Medulla oblongata (tissue), 1 donor: ENCODE data around the gene PRKCA.
A peak's percentile ranks its signal among the peaks of the same experiment; 100 is the strongest.
"Not testable (repeated sequence)": the region's sequence is repeated elsewhere in the genome, so short reads cannot be mapped to it uniquely, and the experiment has no call there.

ENCODE experiments used
- DNase-seq: peaks from one replicate; pipeline ENCODE4 v3.0.0-alpha.2; 2015; ENCODE audit errors: extremely low spot score

PRKCA gene

DNA sequence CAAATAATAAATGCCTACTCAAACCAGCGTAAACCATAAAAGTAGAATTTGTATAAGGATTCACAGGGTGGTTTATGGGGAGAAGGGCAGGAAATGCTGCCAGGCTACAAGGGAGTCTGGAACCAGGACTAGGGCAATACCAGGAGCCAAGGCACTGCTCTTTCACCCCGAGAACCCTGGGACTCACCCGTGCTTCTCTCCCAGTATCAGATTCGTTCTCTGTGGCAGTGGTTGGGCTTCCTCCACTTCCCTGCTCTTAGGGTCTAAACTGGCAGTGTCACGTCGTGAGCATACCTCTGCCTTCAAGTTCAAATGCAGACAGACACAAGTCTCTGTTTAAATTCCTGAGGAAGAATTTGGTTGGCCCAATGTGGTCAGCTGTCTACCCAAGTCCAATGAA, 49.3 kb downstream of the PRKCA start:
- DNase-seq = no peak

DNA sequence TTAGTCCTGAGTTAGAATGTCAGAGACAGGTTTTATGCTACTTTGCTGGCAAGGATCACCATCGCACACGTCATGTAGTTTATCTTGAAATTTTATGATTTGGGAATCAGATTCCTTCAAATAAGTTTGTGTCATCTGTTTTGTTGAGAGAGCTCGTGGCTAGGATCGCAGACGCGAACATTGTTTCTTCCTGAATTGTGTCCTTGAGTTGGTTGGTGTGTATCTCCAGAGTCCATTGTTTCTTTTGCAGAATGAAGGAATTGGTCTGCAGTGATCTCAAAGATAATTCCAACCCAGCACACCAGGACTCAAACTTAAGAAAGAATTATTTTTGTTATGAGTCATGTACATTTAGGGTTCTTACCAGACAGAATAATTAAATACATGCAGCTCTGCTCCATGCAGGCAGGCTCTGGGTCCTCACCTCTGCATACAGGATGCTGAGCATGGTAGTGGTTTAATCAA, 51.6 kb downstream of the PRKCA start:
- no peak for DNase-seq

DNA sequence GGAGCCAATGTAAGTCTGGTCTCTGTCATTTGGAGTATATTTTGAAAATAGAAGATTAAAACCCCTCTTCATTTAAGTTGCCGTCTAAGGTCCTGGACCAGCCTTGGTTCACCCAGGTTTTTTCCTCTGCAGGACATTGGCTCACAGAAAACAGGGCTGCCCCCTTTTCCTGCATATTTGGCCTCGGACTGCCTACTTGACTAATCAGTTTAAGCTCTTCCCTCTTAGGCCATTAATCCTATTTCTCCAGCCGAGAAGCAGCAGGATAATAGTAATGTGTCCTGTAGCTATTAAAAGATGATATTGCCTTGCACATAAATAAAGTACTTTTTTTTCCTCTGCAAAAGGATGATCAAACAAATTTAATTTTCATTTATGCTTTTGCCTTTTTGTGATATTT, 52.1 kb downstream of the PRKCA start:
- DNase-seq = no peak

DNA sequence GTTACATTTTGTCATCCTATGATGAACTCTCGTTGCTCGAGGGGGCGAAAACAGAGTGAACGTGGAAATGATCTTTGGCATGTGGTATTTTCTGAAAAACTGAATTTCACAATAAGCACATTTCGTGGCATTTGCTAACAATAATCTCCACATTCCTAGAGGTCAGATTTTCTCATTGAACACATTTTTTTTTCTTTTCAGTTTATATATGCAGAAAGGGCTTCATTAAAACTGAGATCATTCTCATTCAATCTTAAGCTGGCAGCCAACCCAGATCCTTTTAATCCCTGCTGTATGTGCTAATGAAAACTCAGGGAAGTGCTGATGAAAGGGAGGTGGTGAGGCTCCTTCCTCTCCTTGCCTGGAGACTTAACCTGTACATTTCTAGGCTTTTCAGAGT, 52.6 kb downstream of the PRKCA start:
- no peak for DNase-seq

DNA sequence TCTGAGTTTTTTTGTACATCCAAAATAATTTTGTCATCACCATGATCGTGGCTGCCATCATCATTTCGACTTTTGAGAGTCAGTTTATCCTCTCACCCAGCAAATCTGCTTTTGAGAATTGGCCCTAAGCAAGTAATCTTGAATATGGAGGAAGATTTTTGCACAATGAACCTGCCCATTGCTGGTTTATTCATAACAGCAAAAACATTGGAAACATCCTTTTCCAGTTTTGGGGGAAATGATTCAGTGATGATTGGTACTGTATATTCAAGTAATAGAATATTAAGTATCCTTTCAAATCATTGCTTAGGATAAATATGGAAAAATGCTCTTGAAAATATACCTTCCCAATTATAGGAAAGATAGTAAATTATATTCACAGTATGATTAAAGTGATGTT, 53.1 kb downstream of the PRKCA start:
- no peak for DNase-seq

DNA sequence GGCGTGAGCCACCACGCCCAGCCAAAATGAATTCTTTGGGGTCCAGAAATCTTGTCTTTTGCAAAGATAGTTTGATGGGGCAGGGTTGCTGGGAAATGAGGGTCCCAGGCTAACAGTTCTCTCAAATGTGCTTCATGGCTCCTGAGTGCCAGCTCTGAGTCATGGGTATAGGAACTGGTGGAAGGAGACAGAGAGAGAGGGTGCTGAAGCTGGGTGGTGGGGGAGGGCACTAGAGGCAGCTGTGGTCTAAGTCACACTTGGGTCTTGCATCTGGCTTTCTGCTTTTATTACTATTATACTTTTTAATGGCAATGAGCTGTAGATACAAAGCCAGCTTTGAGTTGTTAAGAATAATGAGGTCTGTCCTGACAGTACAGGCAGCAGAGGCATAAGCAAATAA, 54.6 kb downstream of the PRKCA start:
- DNase-seq = no peak

DNA sequence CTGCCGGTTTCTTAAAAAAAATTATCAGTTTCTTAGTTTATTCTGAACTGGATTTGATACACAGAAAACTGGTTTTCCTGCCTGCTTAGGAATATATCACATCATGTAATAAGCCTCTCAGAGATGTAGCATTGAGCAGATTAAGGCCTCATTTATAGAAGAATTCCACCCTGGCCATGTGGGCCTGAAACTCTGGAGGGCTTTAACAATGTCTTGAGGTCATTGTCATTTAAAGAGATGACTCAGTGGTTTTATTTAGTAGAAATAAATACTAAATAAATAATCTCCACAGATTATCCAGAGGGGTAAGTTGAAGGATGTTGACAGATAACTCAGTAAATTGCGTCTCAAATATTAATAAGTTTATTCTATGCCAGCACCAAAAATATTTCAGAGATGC, 56.9 kb downstream of the PRKCA start:
- DNase-seq = no peak

DNA sequence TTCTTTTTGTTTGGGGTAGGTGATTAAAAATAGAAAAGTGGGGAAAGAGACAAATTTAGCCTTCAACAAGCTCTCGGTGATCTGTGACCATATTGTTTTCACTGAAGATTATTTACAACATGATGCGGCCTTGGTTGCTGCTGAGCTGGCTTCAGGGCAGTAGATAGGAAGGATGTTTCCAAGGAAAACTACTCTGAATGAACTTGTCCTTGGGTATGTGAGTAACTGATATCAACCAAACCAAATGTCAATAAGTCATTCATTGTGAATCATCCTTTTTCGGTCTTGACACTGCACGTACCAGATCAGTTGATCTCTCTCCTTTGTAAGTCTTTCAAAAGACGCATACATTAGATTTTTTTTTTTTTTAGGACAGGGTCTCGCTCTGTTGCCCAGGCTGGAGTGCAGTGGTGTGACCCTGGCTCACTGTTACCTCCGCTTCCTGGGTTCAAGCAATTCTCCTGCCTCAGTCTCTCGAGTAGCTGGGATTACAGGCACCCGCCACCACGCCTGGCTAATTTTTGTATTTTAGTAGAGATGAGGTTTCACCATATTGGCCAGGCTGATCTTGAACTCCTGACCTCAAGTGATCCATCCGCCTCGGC, 58.6 kb downstream of the PRKCA start:
- DNase-seq = not testable (repeated sequence)

DNA sequence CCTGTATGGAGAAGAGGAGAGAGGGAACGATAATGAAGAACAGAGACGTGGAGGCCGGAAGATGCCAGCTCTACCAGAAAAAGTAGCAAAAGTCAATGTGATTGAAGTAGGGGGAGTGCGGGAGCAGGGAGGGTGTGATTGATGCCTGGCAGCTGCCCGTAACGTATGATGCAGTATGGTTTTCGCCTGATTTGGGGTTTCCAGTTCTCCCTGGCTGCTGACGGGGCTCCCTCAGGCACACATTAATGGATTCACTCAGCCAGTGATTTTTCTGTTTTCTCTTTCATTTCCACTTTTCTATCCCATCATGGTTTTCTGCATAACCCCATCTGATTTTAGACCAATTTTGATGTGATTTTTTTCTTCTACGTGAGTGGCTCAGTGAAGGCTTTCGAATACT, 62.1 kb downstream of the PRKCA start:
- DNase-seq = no peak

DNA sequence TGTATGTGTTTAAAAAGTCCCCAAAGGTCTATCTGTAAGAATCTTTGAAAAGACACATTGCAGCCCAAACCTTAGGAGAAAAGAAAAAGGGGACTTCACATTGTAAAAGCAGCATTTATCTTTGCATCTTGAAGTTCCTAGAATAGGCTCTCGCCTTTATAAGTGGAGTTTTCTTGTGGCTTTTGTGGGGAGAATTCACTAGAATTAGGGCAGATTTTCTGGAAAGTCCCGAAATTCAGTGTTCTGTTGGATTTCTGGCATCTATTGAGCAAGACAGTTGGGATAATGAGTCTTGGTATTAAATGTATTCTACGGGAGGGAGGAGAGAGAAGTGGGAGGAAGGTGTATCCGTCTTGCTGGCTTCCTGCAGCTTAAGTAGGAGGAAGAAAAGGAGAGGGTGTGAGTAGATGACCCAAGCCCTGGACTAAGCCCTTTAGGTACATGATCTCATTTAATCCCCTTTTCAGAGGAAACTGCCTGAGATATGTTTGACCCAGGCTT, 62.6 kb downstream of the PRKCA start:
- DNase-seq = no peak

DNA sequence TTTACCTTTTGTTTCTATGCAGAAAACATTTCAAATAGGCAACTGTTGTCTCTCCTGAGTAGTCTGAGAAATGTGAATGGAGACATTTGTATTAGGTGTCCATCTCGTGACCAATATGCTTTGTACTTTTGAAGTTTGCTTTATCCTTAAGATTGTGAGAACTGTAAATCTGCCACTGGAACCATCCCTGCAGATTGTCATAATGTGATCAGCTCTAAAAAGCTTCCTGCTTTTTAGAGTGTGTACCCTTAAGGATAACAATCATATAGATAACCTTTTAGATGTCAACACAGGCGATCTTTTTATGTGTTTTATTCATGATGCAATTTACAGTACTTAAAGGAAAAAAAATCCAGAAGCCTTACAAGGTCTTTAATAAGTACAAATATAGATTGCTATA, 63.5 kb downstream of the PRKCA start:
- DNase-seq = no peak

DNA sequence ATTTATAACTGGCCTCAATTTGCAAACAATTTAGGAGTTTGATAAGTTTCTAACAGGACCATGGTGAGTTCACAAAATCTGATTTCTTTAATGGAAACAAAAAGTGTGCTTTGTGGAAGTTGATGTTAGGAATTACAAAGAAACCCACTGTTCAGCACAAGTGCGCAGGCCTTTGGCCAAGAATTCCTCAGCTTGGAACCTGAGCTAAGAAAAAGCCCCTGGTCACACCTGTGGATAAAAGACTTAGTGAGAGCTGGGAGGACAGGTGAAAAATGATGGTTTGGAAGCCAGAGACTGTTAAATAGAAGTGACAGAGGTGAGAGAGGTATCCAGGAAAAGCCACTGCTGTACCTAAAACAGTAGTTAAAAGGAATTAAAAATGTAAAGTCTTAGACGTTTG, 64.7 kb downstream of the PRKCA start:
- DNase-seq = no peak

DNA sequence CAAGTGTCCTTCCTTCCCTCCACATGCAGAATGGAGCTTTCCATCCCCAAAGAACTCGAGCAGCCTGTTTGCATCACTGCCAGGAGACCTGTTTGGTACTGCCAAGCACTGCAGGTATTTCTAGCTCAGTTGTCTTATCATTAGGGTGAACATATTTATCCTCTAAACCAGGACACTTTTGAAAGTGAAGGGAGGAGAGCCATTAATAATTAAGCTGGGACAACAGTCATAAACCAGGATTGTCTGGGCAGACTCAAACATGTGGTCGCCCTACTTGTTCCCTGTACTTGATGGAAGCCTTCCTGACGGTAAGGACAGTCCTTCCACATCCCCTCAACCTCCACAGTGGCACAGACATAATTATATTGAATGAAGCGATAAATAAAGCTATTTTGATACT, 67.4 kb downstream of the PRKCA start:
- no peak for DNase-seq

DNA sequence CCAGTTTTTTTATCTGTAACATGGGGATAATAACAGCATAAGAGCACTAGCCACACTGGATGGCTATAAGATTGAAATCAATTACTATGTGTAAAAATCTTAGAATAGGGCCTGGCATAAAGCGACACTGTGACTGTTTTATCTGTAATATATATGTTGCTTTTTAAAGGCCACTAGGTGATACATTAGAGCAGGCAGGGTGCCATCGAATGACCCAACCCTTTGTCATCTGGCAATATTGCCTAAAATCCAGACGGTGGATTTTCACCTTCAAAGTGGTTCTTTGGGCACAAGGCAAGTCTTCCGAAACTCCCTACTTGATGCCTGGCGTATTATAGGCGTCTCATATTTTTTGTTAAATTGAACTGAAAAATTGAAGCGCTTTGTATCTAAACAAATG, 69.1 kb downstream of the PRKCA start:
- DNase-seq = no peak

DNA sequence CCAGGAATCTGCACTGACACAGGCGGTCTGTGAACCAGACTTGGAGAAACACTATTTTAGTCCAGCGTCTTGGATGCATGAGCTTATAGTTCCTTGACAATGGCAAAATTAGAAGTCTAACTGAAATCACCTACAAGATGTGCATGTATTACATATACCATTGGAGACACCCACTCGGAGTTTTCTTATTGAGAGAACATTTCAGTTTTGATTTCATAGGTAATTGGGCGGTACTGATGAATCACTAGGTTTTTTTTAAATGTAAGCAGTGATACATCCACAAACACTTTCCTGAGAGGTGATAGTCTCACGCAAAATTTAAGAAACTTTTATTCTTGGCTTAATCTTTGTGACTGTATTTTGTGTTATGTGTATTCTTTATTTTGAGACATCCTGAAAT, 69.8 kb downstream of the PRKCA start:
- no peak for DNase-seq

DNA sequence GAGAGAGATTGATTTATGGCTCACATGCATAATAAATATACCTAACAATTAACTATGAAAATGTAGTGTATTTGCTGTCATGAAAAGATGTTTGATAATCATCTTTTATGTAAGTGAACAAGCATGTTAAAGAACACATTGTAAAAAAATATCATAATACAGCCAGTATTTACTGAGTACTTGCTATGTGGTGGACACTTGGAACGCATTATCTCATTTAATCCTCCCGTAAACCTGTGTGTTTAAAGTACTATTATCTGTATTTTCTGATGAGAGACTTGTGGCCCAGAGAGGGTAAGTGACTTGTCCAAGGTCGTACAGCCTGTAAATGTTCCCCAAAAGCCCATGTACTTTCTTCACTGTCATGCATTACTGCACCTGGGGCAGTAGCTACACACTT, 70.7 kb downstream of the PRKCA start:
- no peak for DNase-seq

DNA sequence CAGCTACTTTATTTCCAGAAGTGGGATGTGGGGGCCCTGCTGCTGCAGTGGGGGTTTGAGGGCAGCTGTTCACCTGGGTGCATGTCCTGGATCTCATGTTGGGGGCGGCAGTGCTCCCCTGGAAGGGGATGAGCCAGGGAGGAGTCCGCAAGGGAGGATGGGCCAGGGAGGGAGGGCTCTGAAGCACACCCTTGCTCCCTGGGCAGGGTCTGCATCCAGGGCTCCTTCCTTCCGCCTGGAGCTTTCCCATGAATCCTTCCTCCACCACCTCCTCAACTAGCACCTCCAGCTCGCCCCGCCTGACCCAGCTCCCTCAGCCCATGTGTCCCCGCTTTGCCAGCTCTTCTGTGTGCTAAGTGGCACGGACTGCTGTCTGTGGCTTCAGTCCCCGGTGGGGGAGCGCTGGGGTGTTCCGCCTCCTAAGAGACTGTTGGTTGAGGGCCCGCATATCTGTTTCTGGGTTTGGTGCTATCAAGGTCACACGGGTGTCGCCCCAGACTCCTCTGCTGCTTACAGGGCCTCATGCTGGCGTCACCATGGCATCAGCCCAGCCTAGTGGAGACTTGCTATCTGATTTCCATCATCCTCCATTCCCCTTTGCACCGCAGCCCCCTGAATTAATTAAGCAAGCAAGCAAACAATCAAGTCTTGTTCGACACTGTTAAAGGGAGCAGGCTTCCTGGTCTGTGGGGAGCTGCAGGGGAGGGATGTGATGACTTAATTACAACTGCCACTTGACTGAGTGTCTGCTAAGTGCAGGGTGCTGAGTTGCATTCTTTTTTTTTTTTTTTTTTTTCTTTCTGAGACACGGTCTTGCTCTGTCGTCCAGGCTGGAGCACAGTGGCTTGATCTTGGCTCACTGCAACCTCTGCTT, 71.8 kb downstream of the PRKCA start:
- DNase-seq = peak; percentile 59

DNA sequence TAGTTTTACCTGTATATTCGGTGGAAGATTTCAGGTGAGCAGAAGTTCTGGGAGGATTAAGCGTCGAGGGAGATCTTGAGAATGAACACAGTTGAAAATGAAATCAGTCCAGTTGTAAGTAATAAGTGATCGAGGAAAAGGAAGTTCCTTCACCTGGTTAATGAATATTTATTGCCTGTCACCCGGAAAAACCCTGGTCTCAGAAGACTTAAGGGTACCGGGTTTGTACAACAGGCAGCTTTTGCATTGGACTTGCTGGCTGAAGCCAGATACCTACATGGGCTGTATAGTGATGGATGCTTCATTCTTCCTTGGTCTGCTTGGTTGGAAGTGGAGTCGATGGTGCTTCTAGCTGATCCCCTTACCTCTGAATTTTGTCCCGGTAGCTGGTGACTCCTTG, 72.7 kb downstream of the PRKCA start:
- no peak for DNase-seq

DNA sequence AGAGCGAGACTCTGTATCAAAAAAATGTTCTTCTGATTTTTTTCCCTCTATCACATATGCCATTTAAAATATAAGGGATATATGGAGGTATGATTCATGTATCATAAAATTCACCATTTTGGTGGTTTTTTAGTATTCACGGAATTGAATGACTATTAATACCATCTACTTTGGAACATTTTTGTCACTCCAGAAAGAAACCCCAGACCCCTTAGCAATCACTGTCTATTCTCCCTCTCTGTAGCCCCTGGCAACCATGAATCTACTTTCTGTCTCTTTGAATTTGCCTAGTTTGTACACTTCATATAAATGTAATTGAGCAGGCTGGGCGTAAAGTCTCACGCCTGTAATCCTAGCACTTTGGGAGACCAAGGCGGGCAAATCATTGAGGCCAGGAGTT, 75.9 kb downstream of the PRKCA start:
- DNase-seq = no peak

DNA sequence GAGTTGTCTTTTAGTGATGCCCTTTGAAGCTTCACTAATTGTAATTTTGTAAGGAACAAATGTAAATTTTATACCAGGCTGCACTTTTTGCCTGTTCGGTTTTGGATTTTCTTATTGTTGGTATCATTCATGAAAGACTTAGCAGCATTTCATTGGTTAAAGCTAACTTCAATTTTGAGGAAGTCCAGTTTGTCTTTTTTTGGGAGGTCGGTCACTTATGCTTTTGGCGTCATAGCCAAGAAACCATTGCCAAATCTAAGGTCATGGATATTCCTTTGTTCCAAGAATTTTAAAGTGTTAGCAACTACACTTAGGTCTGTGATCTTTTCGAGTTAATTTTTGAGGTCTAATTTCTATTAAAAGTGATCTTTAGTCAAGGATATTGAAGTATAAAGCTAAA, 77.1 kb downstream of the PRKCA start:
- DNase-seq = no peak

DNA sequence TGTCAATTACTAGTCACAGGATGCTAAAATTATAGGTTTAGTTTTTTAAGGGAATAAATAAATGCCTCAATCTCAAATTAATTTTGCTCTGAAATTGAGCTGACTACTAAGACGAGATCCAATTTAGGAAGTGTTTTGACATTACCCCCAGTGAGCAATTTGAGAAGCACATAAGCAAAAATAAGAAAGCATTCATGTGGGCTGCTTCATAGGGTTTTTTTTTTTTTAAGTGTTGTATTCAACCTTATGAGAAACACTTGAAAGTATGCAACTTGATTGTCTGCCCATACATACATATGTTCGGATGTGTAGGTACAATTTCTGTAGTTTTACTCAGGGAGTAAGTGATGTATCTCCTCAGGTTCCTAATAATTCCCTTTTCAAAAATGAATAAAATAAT, 77.6 kb downstream of the PRKCA start:
- no peak for DNase-seq

DNA sequence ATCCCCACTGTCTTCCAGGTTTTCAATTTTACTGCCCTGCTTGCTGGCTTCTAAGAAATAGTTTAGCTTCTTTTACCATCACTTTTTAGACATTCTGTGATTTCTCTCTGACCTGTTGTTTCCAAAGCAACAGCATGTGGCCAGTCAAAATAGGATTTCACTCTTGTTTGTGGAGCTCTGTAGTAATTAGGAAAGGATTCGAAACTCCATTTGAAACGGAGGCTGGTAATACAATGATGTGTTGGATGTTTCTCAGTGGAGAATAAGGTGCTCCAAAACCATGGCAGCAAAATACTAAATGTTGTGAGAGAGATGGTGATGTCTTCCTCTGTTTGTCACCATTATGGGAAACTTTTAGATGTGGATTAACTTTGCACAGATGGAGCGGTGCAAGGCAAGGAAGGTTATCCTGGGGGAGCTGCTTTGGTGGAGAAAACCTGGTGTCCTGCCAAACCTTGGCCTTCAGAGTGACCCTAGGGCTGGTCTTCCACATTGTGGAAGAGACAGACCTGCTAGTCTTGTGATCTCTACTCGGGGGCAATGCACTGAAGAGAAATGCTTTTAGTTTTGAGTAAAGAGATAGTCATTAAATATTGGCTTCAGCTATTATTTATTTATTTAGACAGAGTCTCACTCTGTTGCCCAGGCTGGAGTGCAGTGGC, 79.4 kb downstream of the PRKCA start:
- DNase-seq = no peak

DNA sequence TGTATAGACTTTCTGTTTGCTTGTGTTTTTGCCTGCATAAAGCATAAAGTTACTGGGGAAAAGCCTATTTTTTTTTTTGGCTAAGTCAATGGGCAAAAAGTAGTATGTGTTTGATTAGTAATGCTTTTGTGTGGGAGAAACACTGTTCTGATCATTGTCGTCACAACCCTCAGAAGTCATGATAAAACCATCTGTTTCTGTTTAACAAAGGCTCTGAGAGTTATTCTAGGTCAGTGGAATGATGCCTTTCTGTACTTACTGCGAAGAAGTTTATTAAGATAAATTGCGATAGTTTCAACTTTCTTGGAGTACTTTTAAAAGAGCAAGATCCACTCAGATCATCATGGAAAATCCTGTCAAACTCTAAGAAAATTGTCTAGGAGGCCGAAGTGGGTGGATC, 80.9 kb downstream of the PRKCA start:
- no peak for DNase-seq
